Heart right ventricle (tissue), 16 donors: Measurements from ENCODE around the gene EHBP1. TPM values are rescaled to one million over a fixed set of nuclear protein-coding genes. Genes with fewer than 3 reads are reported as not detected.

ENCODE experiments used
- ATAC-seq, 8 donors: fragments of 200-7000 bp; cut with Tn5 transposase; one replicate each; pipeline ENCODE4 v1.9.1; 2020; ENCODE audit warnings: mild to moderate bottlenecking in 8 of 8, moderate library complexity in 8 of 8, moderate number of reproducible peaks in 1 of 8
- DNase-seq, 2 donors: peaks; one replicate each; pipeline ENCODE4 v3.0.0-alpha.2; 2020
- H3K27ac ChIP-seq, 10 donors: fragments of 200-600 bp; sonication (generic) in 2 of 10; one replicate each; pipeline versions ENCODE4 v1.5.0 to v1.8.0; 2020 to 2022; ENCODE audit warnings: mild to moderate bottlenecking in 3 of 10
- H3K27me3 ChIP-seq, 7 donors: fragments of 200-600 bp; one replicate each; pipeline ENCODE4 v1.8.0; 2021 to 2022; ENCODE audit warnings: mild to moderate bottlenecking in 2 of 7
- H3K36me3 ChIP-seq, 9 donors: fragments of 200-600 bp; sonication (generic) in 1 of 9; one replicate each; pipeline versions ENCODE4 v1.5.0 to v1.8.0; 2020 to 2022; ENCODE audit warnings: mild to moderate bottlenecking in 2 of 9
- H3K4me1 ChIP-seq, 9 donors: fragments of 200-600 bp; sonication (generic) in 1 of 9; one replicate each; pipeline versions ENCODE4 v1.5.0 to v1.8.0; 2020 to 2022; ENCODE audit warnings: mild to moderate bottlenecking in 4 of 9
- H3K4me3 ChIP-seq, 10 donors: fragments of 200-600 bp; sonication (generic) in 2 of 10; one replicate each; pipeline versions ENCODE4 v1.5.0 to v1.8.0; 2020 to 2022; ENCODE audit warnings: mild to moderate bottlenecking in 7 of 10, moderate library complexity in 2 of 10
- H3K9me3 ChIP-seq, 11 donors: fragments of 200-600 bp in 10 of 11; sonication (generic) in 2 of 11; one replicate each; pipeline versions ENCODE4 v1.5.0 to v1.8.0; 2013 to 2022; ENCODE audit warnings: mild to moderate bottlenecking in 2 of 11, control low read depth in 1 of 11, moderate library complexity in 1 of 11
- WGBS, 2 donors: extraction: QIAGEN DNeasy Blood & Tissue Kit; methylation state at CpG; one replicate each; pipeline ENCODE4 v1.1.7; 2013; ENCODE audit warnings: inconsistent platforms in 1 of 2; 5-methylcytosine and 5-hydroxymethylcytosine counted together
- intact Hi-C, 10 donors: fragments of 100-400 bp; cut with DNase I; formaldehyde crosslinking; loops; one replicate each; pipeline versions ENCODE4 v1.11.1 to v1.14.2; 2022
- polyA plus RNA-seq, 2 donors: library from polyadenylated mRNA; stranded (reverse); fragments of 200-250 nt; gene quantifications; one replicate each; pipeline ENCODE4 v1.2.3, GENCODE V29; 2013
- total RNA-seq, 10 donors: library from RNA; stranded (reverse); fragmentation: NEBNext Ultra II Directional in 3 of 10; extraction: Animal tissue kit (Norgen Biotek cat#: 25700) in 3 of 10; gene quantifications; one replicate each; pipeline versions ENCODE4 v1.2.1 to v1.2.4, GENCODE V29; 2021 to 2023
- TF ChIP-seq, protein P1 (sequence below), 9 donors: fragments of 200-600 bp; sonication (generic) in 2 of 9; IDR thresholded peaks; one replicate each; pipeline versions ENCODE4 v1.5.0 to v1.8.0; 2021 to 2022; ENCODE audit warnings: antibody characterized with exemption in 9 of 9, mild to moderate bottlenecking in 5 of 9, moderate library complexity in 1 of 9
- donor health status: Arrhythmogenic right ventricular cardiomyopathy.
- donor health status: ischemic (EF 13 %, LVEDD 7.1; RV severe dilation, severe dysfunction).
- donor health status: healthy with polysubstance abuse.
- donor health status: DM: no; HTN: yes; CAD: no.
- donor health status: DM: no; HTN: no; CAD: no.
- donor health status: ischemic (EF 25% LVEDD 6.9; RV normal size, moderate dysfunction).
- donor health status: ischemic (EF 25% LVEDD 5.7; RV mildly dilated, moderate dysfunction).
- donor health status: healthy.
- donor health status: DM: yes; HTN: yes; CAD: no.
- donor health status: Ischemic cardiomyopathy.
- donor health status: ischemic (EF 35%, LVEDD 5.7; RV mildly dilated, moderate dysfunction).
- donor health status: nonischemic (EF 11% LVEDD 7.7; RV severe dilation, severe dysfunction).
- donor health status: DM: yes; HTN: yes; CAD: no.
- donor health status: PGD.
- donor health status: ischemic (EF 29% LVEDD 5.4; RV normal size, mild dysfunction).
- donor health status: nonischemic (EF 23%, LVEDD 6.1; RV moderate dilation, normal function).

The EHBP1 gene
- total and polyA plus RNA-seq, 12 donors = 7.8 to 26.1 (median 20.1) TPM

GRCh38 chr2:62933398-62933917 is 227.9 kb downstream of the EHBP1 start:
- Histone ChIP-seq H3K4me1 (no peaks in the 10 kb centered on the region), H3K4me3 (no peak overlapping the region), H3K27ac (no peak overlapping the region), H3K27me3 (no peaks in the 10 kb centered on the region), H3K9me3 (peaks cover 0 to 4% (median 0%) of the 10 kb centered on the region in 11 donors), H3K36me3 (no peaks in the 10 kb centered on the region)
- intact Hi-C loops = loop anchor here in 1 of 10 donors (10.0 kb wide), 1 partner anchor 129 kb away; no protein-coding TSS in a partner anchor
- DNase-seq (no peak), ATAC-seq (no peak)
- WGBS, 2 donors = 64 to 72% methylated on average over 2 of the region's 2 CpGs
- TF ChIP-seq, protein P1, sequence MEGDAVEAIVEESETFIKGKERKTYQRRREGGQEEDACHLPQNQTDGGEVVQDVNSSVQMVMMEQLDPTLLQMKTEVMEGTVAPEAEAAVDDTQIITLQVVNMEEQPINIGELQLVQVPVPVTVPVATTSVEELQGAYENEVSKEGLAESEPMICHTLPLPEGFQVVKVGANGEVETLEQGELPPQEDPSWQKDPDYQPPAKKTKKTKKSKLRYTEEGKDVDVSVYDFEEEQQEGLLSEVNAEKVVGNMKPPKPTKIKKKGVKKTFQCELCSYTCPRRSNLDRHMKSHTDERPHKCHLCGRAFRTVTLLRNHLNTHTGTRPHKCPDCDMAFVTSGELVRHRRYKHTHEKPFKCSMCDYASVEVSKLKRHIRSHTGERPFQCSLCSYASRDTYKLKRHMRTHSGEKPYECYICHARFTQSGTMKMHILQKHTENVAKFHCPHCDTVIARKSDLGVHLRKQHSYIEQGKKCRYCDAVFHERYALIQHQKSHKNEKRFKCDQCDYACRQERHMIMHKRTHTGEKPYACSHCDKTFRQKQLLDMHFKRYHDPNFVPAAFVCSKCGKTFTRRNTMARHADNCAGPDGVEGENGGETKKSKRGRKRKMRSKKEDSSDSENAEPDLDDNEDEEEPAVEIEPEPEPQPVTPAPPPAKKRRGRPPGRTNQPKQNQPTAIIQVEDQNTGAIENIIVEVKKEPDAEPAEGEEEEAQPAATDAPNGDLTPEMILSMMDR (IDR thresholded peaks at IDR 0.05) = no peak

GRCh38 chr2:62934517-62934916 is 229.0 kb downstream of the EHBP1 start:
- Histone ChIP-seq H3K27me3 (no peaks in the 10 kb centered on the region), H3K27ac (no peak overlapping the region), H3K9me3 (peaks cover 0 to 4% (median 0%) of the 10 kb centered on the region in 11 donors), H3K4me1 (no peaks in the 10 kb centered on the region), H3K36me3 (no peaks in the 10 kb centered on the region), H3K4me3 (no peak overlapping the region)
- ATAC-seq (no peak), DNase-seq (no peak)
- TF ChIP-seq, protein P1 (IDR thresholded peaks at IDR 0.05) = no peak
- WGBS, 2 donors = 74 to 80% methylated on average over 2 of the region's 2 CpGs
- intact Hi-C loops = loop anchor here in 1 of 10 donors (10.0 kb wide), 1 partner anchor 130 kb away; no protein-coding TSS in a partner anchor

DNA sequence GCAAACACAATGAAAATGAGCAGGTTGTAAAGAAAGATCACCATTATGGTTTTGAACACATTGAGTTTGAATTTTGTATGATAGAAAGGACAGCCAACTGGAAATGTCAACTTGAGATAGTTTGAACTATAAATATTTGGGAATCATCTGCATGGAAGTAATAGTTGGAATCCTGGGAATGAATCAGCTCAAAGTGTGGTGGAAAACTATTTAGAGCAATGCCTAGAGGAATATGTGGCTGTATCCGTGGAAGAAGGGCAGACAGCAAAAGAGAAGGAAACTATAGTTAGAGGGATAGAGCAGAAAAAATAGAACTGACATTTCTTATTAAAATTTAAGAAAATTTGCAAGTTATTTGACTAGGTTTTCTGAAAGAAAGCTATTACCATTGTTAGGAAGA is 232.6 kb downstream of the EHBP1 start:
- 59 to 72% methylated on average over 1 of the region's 1 CpG for WGBS, 2 donors
- no peaks in the 10 kb centered on the region for H3K27me3 ChIP-seq
- TF ChIP-seq, protein P1 (IDR thresholded peaks at IDR 0.05) = no peak
- no peaks in the 10 kb centered on the region for H3K36me3 ChIP-seq
- H3K4me1 ChIP-seq = no peaks in the 10 kb centered on the region
- ATAC-seq = no peak
- no peak overlapping the region for H3K27ac ChIP-seq
- no peaks in the 10 kb centered on the region for H3K9me3 ChIP-seq
- DNase-seq = no peak
- no peak overlapping the region for H3K4me3 ChIP-seq
- intact Hi-C loops = loop anchor here in 1 of 10 donors (10.0 kb wide), 1 partner anchor 133 kb away; no protein-coding TSS in a partner anchor

- no peak for DNase-seq
- peaks cover 0 to 15% (median 0%) of the 10 kb centered on the region in 9 donors for H3K36me3 ChIP-seq
- no peak overlapping the region for H3K4me3 ChIP-seq
- H3K9me3 ChIP-seq = no peaks in the 10 kb centered on the region
- intact Hi-C loops = loop anchor here in 1 of 10 donors (10.0 kb wide), 1 partner anchor 135 kb away; no protein-coding TSS in a partner anchor
- no peak overlapping the region for H3K27ac ChIP-seq
- H3K4me1 ChIP-seq = no peaks in the 10 kb centered on the region
- WGBS, 2 donors = 94 to 95% methylated on average over 5 of the region's 5 CpGs
- TF ChIP-seq, protein P1 (IDR thresholded peaks at IDR 0.05) = no peak
- no peaks in the 10 kb centered on the region for H3K27me3 ChIP-seq
- no peak for ATAC-seq
These were observed 234.4 kb downstream of the EHBP1 start for GRCh38 chr2:62939735-62940491.
